Neural cell (in vitro differentiated cells): ENCODE results near the gene PEX7. TPM values are rescaled to one million over a fixed set of nuclear protein-coding genes. Genes with fewer than 3 reads are reported as not detected.

ENCODE experiments used
- H2AFZ ChIP-seq: fragments of 200-600, 300-800 bp; sonication (generic), shearing (Covaris generic); 2 replicates; pipeline ENCODE4 v1.6.0; 2014; ENCODE audit warnings: low read depth, mild to moderate bottlenecking, antibody characterized with exemption, low read length, moderate library complexity
- H3F3A ChIP-seq: fragments of 200-600 bp; shearing (Covaris generic); 2 replicates; pipeline ENCODE4 v1.6.1; 2016; ENCODE audit warnings: mild to moderate bottlenecking, moderate library complexity, mixed read lengths, antibody characterized with exemption, low read length; ENCODE audit not compliant: insufficient read depth, poor library complexity, severe bottlenecking
- H3K27ac ChIP-seq: fragments of 200-600, 300-800 bp; sonication (generic), shearing (Covaris generic); 2 replicates; pipeline ENCODE4 v1.5.1; 2014; ENCODE audit warnings: mild to moderate bottlenecking, low read length, moderate library complexity
- H3K27me3 ChIP-seq: fragments of 300-800, 200-600 bp; sonication (generic), shearing (Covaris generic); 2 replicates; pipeline ENCODE4 v1.6.0; 2014; ENCODE audit warnings: mild to moderate bottlenecking, low read depth, low read length, moderate library complexity; ENCODE audit not compliant: insufficient read depth
- H3K36me3 ChIP-seq: fragments of 300-800, 200-600 bp; sonication (generic), shearing (Covaris generic); 2 replicates; pipeline ENCODE4 v1.5.1; 2014; ENCODE audit warnings: mild to moderate bottlenecking, antibody characterized with exemption, low read length, moderate library complexity; ENCODE audit not compliant: insufficient read depth
- H3K4me2 ChIP-seq: fragments of 300-800, 200-600 bp; sonication (generic), shearing (Covaris generic); 2 replicates; pipeline ENCODE4 v1.6.0; 2014; ENCODE audit warnings: mild to moderate bottlenecking, low read length
- H3K4me3 ChIP-seq: fragments of 300-800, 200-600 bp; sonication (generic), shearing (Covaris generic); 2 replicates; pipeline ENCODE4 v1.5.1; 2014; ENCODE audit warnings: mild to moderate bottlenecking, low read length, moderate library complexity
- H3K79me2 ChIP-seq: fragments of 200-600 bp; shearing (Covaris generic); replicated peaks from 2 replicates; pipeline ENCODE4 v1.6.0; 2014; ENCODE audit warnings: mild to moderate bottlenecking, low read length, moderate library complexity; ENCODE audit not compliant: insufficient read depth
- H3K9ac ChIP-seq: fragments of 300-800, 200-600 bp; sonication (generic), shearing (Covaris generic); 2 replicates; pipeline ENCODE4 v1.6.1; 2016; ENCODE audit warnings: mild to moderate bottlenecking, low read length, mixed read lengths
- H3K9me2 ChIP-seq: fragments of 200-600 bp; shearing (Covaris generic); 2 replicates; pipeline ENCODE4 v1.6.1; 2016; ENCODE audit warnings: mild to moderate bottlenecking, low read length, mixed read lengths; ENCODE audit not compliant: insufficient read depth
- H3K9me3 ChIP-seq: fragments of 200-600, 300-800 bp; sonication (generic), shearing (Covaris generic); 2 replicates; pipeline ENCODE4 v1.6.1; 2016; ENCODE audit warnings: mild to moderate bottlenecking, mixed run types, low read length, moderate library complexity, mixed read lengths
- H4K20me1 ChIP-seq: fragments of 200-600 bp; shearing (Covaris generic); 2 replicates; pipeline ENCODE4 v1.6.1; 2016; ENCODE audit warnings: mild to moderate bottlenecking, mixed run types; ENCODE audit not compliant: insufficient read depth
- EP300 ChIP-seq: fragments of 450-650 bp; conservative IDR thresholded peaks from 2 replicates; pipeline ENCODE4 v1.6.1; 2014; ENCODE audit warnings: antibody characterized with exemption, mild to moderate bottlenecking, moderate library complexity; ENCODE audit not compliant: poor library complexity, severe bottlenecking
- EZH2 ChIP-seq: fragments of 200-600, 300-800 bp; shearing (Covaris generic), sonication (generic); IDR thresholded peaks from 2 replicates; pipeline ENCODE4 v1.6.1; 2014; ENCODE audit warnings: antibody characterized with exemption, low read length, borderline replicate concordance, mild to moderate bottlenecking; ENCODE audit not compliant: insufficient read depth, poor library complexity, severe bottlenecking
- MXI1 ChIP-seq: fragments of 450-650 bp; conservative IDR thresholded peaks from 2 replicates; pipeline ENCODE4 v1.6.1; 2014; ENCODE audit warnings: antibody characterized with exemption, mild to moderate bottlenecking; ENCODE audit not compliant: poor library complexity, severe bottlenecking
- POLR2AphosphoS5 ChIP-seq: IDR thresholded peaks from 2 replicates; pipeline ENCODE4 v1.6.1; 2012
- RAD21 ChIP-seq: fragments of 450-650 bp; conservative IDR thresholded peaks from 2 replicates; pipeline ENCODE4 v1.6.1; 2014; ENCODE audit warnings: antibody characterized with exemption, mild to moderate bottlenecking, moderate library complexity
- REST ChIP-seq: IDR thresholded peaks from 2 replicates; pipeline ENCODE4 v1.6.1; 2012; ENCODE audit warnings: borderline replicate concordance
- SMC3 ChIP-seq: fragments of 450-650 bp; conservative IDR thresholded peaks from 2 replicates; pipeline ENCODE4 v1.6.1; 2014; ENCODE audit warnings: antibody characterized with exemption, mild to moderate bottlenecking, moderate library complexity; ENCODE audit not compliant: poor library complexity
- TAF1 ChIP-seq: IDR thresholded peaks from 2 replicates; pipeline ENCODE4 v1.6.1; 2012; ENCODE audit warnings: low read depth
- polyA plus RNA-seq: library from polyadenylated mRNA; depleted of rRNA; stranded (reverse); fragments of >200 nt; gene quantifications from 2 replicates; pipeline ENCODE4 v1.2.3, GENCODE V29; 2014
- TF ChIP-seq, protein P1 (sequence below): fragments of 450-650 bp; IDR thresholded peaks from 2 replicates; pipeline ENCODE4 v1.5.1; 2014; ENCODE audit warnings: antibody characterized with exemption, mild to moderate bottlenecking, moderate library complexity; ENCODE audit not compliant: poor library complexity, severe bottlenecking

PEX7 gene
- polyA plus RNA-seq, 1 donor from 2014 or later, result 10.8 TPM

- Histone ChIP-seq H2AFZ (no peak overlapping the region), H3K4me2 (no peak overlapping the region), H3K36me3 (no peaks in the 10 kb centered on the region), H3K27me3 (peaks cover 41% of the 10 kb centered on the region), H3K4me3 (peak overlapping the region; percentile 98), H3K9me2 (no peaks in the 10 kb centered on the region), H3F3A (peaks cover 3% of the 10 kb centered on the region), H3K79me2 (no peaks in the 10 kb centered on the region), H4K20me1 (no peaks in the 10 kb centered on the region), H3K9me3 (no peaks in the 10 kb centered on the region), H3K9ac (no peak overlapping the region), H3K27ac (no peak overlapping the region)
- no peak for TF ChIP-seq SMC3
- TF ChIP-seq MXI1, result no peak
- TF ChIP-seq EZH2, result no peak
- TF ChIP-seq POLR2AphosphoS5, result no peak
- no peak for TF ChIP-seq RAD21
- no peak for TF ChIP-seq TAF1
- TF ChIP-seq EP300, result no peak
- no peak for TF ChIP-seq REST
- TF ChIP-seq, protein P1, sequence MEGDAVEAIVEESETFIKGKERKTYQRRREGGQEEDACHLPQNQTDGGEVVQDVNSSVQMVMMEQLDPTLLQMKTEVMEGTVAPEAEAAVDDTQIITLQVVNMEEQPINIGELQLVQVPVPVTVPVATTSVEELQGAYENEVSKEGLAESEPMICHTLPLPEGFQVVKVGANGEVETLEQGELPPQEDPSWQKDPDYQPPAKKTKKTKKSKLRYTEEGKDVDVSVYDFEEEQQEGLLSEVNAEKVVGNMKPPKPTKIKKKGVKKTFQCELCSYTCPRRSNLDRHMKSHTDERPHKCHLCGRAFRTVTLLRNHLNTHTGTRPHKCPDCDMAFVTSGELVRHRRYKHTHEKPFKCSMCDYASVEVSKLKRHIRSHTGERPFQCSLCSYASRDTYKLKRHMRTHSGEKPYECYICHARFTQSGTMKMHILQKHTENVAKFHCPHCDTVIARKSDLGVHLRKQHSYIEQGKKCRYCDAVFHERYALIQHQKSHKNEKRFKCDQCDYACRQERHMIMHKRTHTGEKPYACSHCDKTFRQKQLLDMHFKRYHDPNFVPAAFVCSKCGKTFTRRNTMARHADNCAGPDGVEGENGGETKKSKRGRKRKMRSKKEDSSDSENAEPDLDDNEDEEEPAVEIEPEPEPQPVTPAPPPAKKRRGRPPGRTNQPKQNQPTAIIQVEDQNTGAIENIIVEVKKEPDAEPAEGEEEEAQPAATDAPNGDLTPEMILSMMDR, result no peak
Measured at GRCh38 chr6:136790411-136791295, 31.7 kb upstream of the PEX7 start.

GRCh38 chr6:136791296-136792094 lies 30.9 kb upstream of the PEX7 start:
- H3K9me3 ChIP-seq, result no peaks in the 10 kb centered on the region
- H3K27ac ChIP-seq, result no peak overlapping the region
- no peak overlapping the region for H2AFZ ChIP-seq
- H3K4me3 ChIP-seq, result peak overlapping the region; percentile 98
- peak overlapping the region; percentile 25 for H3K4me2 ChIP-seq
- TF ChIP-seq SMC3 (no peak), EZH2 (peak; percentile 60)
- H3F3A ChIP-seq, result peaks cover 3% of the 10 kb centered on the region
- no peaks in the 10 kb centered on the region for H3K79me2 ChIP-seq
- peak overlapping the region; percentile 74 for H3K9ac ChIP-seq
- H3K27me3 ChIP-seq, result peaks cover 41% of the 10 kb centered on the region
- no peaks in the 10 kb centered on the region for H4K20me1 ChIP-seq
- no peaks in the 10 kb centered on the region for H3K9me2 ChIP-seq
- no peaks in the 10 kb centered on the region for H3K36me3 ChIP-seq
